ENCODE results near the gene TRIOBP. TPM values are rescaled to one million over a fixed set of nuclear protein-coding genes. Genes with fewer than 3 reads are reported as not detected.

The TRIOBP gene
- total and polyA plus RNA-seq, 2 of the 13 experiments (the other 11 are each of a cell fraction or from before 2014, with no cell fraction given), result 6.1 to 15.4 TPM

DNA sequence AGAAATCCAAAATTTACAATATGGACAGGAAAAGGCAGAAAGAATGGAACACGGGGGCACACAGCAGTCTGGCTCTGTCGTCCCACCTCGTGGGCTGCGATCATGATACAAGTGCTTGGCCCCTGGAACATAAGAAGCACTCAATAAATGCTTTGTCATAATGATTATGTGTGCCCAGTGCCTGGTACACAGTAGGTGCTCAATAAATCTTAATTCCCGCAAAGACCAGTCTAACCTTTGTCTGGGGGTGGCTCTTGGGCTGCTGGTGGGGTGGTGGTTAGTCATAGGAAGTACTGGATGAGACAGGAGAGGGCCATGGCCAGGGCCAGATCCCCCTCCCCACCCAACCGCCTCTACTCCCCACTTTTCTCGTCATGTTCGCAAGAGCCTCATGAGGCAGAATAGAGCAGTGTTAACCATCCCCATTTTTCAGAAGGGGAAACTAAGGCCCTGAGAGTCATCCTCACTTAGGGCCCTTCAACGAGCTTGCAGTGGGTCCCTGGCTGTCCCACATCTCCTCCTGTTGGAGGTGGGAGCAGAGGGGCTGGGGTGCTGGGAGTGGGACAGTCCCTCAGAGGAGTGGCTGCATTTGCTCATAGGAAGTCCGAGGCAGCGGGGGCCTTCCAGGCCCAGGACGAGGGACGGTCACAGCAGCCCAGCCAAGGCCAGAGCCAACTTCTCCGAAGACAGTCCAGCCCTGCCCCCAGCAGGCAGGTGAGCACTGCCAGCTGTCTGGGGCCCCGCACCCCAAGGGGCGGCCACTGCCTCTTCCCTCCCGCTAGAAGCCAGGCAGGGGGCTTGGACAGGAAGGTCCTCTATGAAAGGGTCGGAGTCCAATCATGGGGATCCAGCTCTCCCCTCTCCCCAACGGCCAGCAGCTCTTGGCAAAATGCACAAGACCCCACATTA lies 36.1 kb downstream of the TRIOBP start (continued):
- TF ChIP-seq, protein P1, sequence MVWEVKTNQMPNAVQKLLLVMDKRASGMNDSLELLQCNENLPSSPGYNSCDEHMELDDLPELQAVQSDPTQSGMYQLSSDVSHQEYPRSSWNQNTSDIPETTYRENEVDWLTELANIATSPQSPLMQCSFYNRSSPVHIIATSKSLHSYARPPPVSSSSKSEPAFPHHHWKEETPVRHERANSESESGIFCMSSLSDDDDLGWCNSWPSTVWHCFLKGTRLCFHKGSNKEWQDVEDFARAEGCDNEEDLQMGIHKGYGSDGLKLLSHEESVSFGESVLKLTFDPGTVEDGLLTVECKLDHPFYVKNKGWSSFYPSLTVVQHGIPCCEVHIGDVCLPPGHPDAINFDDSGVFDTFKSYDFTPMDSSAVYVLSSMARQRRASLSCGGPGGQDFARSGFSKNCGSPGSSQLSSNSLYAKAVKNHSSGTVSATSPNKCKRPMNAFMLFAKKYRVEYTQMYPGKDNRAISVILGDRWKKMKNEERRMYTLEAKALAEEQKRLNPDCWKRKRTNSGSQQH (CRISPR knock-in tag; IDR thresholded peaks at IDR 0.05; ENCODE audit: low read depth), result no peak
- TF ChIP-seq, protein P2, sequence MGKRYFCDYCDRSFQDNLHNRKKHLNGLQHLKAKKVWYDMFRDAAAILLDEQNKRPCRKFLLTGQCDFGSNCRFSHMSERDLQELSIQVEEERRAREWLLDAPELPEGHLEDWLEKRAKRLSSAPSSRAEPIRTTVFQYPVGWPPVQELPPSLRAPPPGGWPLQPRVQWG (CRISPR knock-in tag; IDR thresholded peaks at IDR 0.05; ENCODE audit: borderline replicate concordance, low read depth), result no peak
- TF ChIP-seq ZNF101 (CRISPR knock-in tag; IDR thresholded peaks at IDR 0.05; ENCODE audit: borderline replicate concordance, low read depth) (no peak), TOPORS (CRISPR knock-in tag; IDR thresholded peaks at IDR 0.05) (no peak), NKX3-1 (CRISPR knock-in tag; IDR thresholded peaks at IDR 0.05) (no peak), ZNF530 (CRISPR knock-in tag; IDR thresholded peaks at IDR 0.05; ENCODE audit: low read depth) (no peak), CHCHD3 (CRISPR knock-in tag; IDR thresholded peaks at IDR 0.05) (no peak), PLRG1 (conservative IDR thresholded peaks at IDR 0.05) (no peak), ZBTB7B (CRISPR knock-in tag; IDR thresholded peaks at IDR 0.05) (0 out of 2 replicates have a peak, but pooled peaks have one; percentile 42), ELF3 (CRISPR knock-in tag; IDR thresholded peaks at IDR 0.05) (peak; percentile 3; the same call in 1 of the 2 replicates), FOXK2 (IDR thresholded peaks at IDR 0.05) (no peak), SRSF1 (optimal IDR thresholded peaks at IDR 0.05; ENCODE audit: low read depth, low read length) (peak; percentile 44), ZNF326 (CRISPR knock-in tag; IDR thresholded peaks at IDR 0.05; ENCODE audit: borderline replicate concordance) (no peak), KDM6A (CRISPR knock-in tag; IDR thresholded peaks at IDR 0.05; ENCODE audit: low read depth) (no peak)
- TF ChIP-seq, protein P3, sequence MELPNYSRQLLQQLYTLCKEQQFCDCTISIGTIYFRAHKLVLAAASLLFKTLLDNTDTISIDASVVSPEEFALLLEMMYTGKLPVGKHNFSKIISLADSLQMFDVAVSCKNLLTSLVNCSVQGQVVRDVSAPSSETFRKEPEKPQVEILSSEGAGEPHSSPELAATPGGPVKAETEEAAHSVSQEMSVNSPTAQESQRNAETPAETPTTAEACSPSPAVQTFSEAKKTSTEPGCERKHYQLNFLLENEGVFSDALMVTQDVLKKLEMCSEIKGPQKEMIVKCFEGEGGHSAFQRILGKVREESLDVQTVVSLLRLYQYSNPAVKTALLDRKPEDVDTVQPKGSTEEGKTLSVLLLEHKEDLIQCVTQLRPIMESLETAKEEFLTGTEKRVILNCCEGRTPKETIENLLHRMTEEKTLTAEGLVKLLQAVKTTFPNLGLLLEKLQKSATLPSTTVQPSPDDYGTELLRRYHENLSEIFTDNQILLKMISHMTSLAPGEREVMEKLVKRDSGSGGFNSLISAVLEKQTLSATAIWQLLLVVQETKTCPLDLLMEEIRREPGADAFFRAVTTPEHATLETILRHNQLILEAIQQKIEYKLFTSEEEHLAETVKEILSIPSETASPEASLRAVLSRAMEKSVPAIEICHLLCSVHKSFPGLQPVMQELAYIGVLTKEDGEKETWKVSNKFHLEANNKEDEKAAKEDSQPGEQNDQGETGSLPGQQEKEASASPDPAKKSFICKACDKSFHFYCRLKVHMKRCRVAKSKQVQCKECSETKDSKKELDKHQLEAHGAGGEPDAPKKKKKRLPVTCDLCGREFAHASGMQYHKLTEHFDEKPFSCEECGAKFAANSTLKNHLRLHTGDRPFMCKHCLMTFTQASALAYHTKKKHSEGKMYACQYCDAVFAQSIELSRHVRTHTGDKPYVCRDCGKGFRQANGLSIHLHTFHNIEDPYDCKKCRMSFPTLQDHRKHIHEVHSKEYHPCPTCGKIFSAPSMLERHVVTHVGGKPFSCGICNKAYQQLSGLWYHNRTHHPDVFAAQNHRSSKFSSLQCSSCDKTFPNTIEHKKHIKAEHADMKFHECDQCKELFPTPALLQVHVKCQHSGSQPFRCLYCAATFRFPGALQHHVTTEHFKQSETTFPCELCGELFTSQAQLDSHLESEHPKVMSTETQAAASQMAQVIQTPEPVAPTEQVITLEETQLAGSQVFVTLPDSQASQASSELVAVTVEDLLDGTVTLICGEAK (IDR thresholded peaks at IDR 0.05), result no peak
- TF ChIP-seq, protein P3 (CRISPR knock-in tag; IDR thresholded peaks at IDR 0.05), result no peak
- TF ChIP-seq, protein P4, sequence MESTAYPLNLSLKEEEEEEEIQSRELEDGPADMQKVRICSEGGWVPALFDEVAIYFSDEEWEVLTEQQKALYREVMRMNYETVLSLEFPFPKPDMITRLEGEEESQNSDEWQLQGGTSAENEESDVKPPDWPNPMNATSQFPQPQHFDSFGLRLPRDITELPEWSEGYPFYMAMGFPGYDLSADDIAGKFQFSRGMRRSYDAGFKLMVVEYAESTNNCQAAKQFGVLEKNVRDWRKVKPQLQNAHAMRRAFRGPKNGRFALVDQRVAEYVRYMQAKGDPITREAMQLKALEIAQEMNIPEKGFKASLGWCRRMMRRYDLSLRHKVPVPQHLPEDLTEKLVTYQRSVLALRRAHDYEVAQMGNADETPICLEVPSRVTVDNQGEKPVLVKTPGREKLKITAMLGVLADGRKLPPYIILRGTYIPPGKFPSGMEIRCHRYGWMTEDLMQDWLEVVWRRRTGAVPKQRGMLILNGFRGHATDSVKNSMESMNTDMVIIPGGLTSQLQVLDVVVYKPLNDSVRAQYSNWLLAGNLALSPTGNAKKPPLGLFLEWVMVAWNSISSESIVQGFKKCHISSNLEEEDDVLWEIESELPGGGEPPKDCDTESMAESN (CRISPR knock-in tag; conservative IDR thresholded peaks at IDR 0.05), result no peak
